Activated T-cell treated with anti-CD3 and anti-CD28 coated beads, Interleukin-2, amount 50 U/mL, for 4 hours (primary cell): ENCODE measurements around the gene MLXIP. TPM values are rescaled to one million over a fixed set of nuclear protein-coding genes. Genes with fewer than 3 reads are reported as not detected.

Experiments
- ATAC-seq, 2 donors: fragments of 200-7000 bp; cut with Tn5 transposase; one replicate each; pipeline ENCODE4 v1.10.0; 2021
- DNase-seq: peaks from one replicate; pipeline ENCODE4 v3.0.0-alpha.2; 2020
- H3K27me3 Mint-ChIP-seq: one replicate; pipeline ENCODE4 v1.8.0; 2021; ENCODE audit warnings: low read depth, mixed read lengths
- H3K36me3 Mint-ChIP-seq: one replicate; pipeline ENCODE4 v1.8.0; 2022; ENCODE audit warnings: mixed read lengths; ENCODE audit not compliant: insufficient read depth
- H3K4me1 Mint-ChIP-seq: one replicate; pipeline ENCODE4 v1.8.0; 2021; ENCODE audit warnings: low read depth, mixed read lengths
- H3K4me3 Mint-ChIP-seq: one replicate; pipeline ENCODE4 v1.8.0; 2021; ENCODE audit warnings: mild to moderate bottlenecking, moderate library complexity, mixed read lengths
- H3K9me3 Mint-ChIP-seq: one replicate; pipeline ENCODE4 v1.8.0; 2021; ENCODE audit warnings: mixed read lengths
- total RNA-seq, 3 donors: library from RNA; stranded (reverse); gene quantifications; one replicate each; pipeline ENCODE4 v1.2.1, GENCODE V29; 2021

Gene MLXIP
- total RNA-seq, 3 donors from 2014 or later: 35.9 to 42.3 (median 37.9) TPM

- no peak for ATAC-seq
- peaks cover 8% of the 10 kb centered on the region for H3K4me1 Mint-ChIP-seq
- H3K4me3 Mint-ChIP-seq: no peak overlapping the region
- no peaks in the 10 kb centered on the region for H3K9me3 Mint-ChIP-seq
- H3K27me3 Mint-ChIP-seq: no peaks in the 10 kb centered on the region
- H3K36me3 Mint-ChIP-seq: no peaks in the 10 kb centered on the region
- no peak for DNase-seq
These were observed 17.3 kb upstream of the MLXIP start for GRCh38 chr12:122061253-122061652.

- no peak for ATAC-seq
- Mint-ChIP-seq H3K4me1 (peaks cover 12% of the 10 kb centered on the region), H3K4me3 (no peak overlapping the region), H3K9me3 (no peaks in the 10 kb centered on the region), H3K27me3 (no peaks in the 10 kb centered on the region), H3K36me3 (no peaks in the 10 kb centered on the region)
- DNase-seq: no peak
These were observed 15.5 kb upstream of the MLXIP start for GRCh38 chr12:122062832-122063693.

- Mint-ChIP-seq H3K36me3 (no peaks in the 10 kb centered on the region), H3K9me3 (no peaks in the 10 kb centered on the region), H3K4me3 (no peak overlapping the region), H3K27me3 (no peaks in the 10 kb centered on the region), H3K4me1 (peaks cover 18% of the 10 kb centered on the region)
- no peak for ATAC-seq
- DNase-seq: no peak
These were observed 14.9 kb upstream of the MLXIP start for GRCh38 chr12:122063694-122064024.

GRCh38 chr12:122064025-122064777 lies 14.4 kb upstream of the MLXIP start:
- Mint-ChIP-seq H3K4me1 (peaks cover 18% of the 10 kb centered on the region), H3K36me3 (no peaks in the 10 kb centered on the region), H3K27me3 (no peaks in the 10 kb centered on the region), H3K4me3 (no peak overlapping the region), H3K9me3 (no peaks in the 10 kb centered on the region)
- peak; percentile 92 to 95 for ATAC-seq
- no peak for DNase-seq

GRCh38 chr12:122064780-122065588 lies 13.6 kb upstream of the MLXIP start:
- no peak for ATAC-seq
- no peaks in the 10 kb centered on the region for H3K36me3 Mint-ChIP-seq

GRCh38 chr12:122067548-122067947 lies 11.0 kb upstream of the MLXIP start:
- Mint-ChIP-seq H3K27me3 (no peaks in the 10 kb centered on the region), H3K4me3 (peak overlapping the region; percentile 54), H3K4me1 (peaks cover 18% of the 10 kb centered on the region), H3K36me3 (no peaks in the 10 kb centered on the region), H3K9me3 (no peaks in the 10 kb centered on the region)
- ATAC-seq (no peak), DNase-seq (no peak)

More at GRCh38 chr12:122064780-122065588, 13.6 kb upstream of the MLXIP start:
- Mint-ChIP-seq H3K4me1 (peaks cover 18% of the 10 kb centered on the region), H3K4me3 (no peak overlapping the region), H3K9me3 (no peaks in the 10 kb centered on the region), H3K27me3 (no peaks in the 10 kb centered on the region)
- DNase-seq: no peak

GRCh38 chr12:122067966-122068365 lies 10.6 kb upstream of the MLXIP start:
- ATAC-seq: peak; percentile 25 to 55
- no peak for DNase-seq
- no peaks in the 10 kb centered on the region for H3K27me3 Mint-ChIP-seq
- H3K36me3 Mint-ChIP-seq: no peaks in the 10 kb centered on the region
- peak overlapping the region; percentile 54 for H3K4me3 Mint-ChIP-seq
- H3K4me1 Mint-ChIP-seq: peaks cover 16% of the 10 kb centered on the region
- H3K9me3 Mint-ChIP-seq: no peaks in the 10 kb centered on the region

- H3K36me3 Mint-ChIP-seq: no peaks in the 10 kb centered on the region
- H3K4me1 Mint-ChIP-seq: peaks cover 14% of the 10 kb centered on the region
- no peaks in the 10 kb centered on the region for H3K27me3 Mint-ChIP-seq
- no peaks in the 10 kb centered on the region for H3K9me3 Mint-ChIP-seq
- H3K4me3 Mint-ChIP-seq: no peak overlapping the region
- no peak for ATAC-seq
- no peak for DNase-seq
These were observed 6.3 kb upstream of the MLXIP start for GRCh38 chr12:122072031-122072970.

- Mint-ChIP-seq H3K27me3 (no peaks in the 10 kb centered on the region), H3K9me3 (no peaks in the 10 kb centered on the region), H3K36me3 (no peaks in the 10 kb centered on the region), H3K4me3 (no peak overlapping the region), H3K4me1 (peaks cover 7% of the 10 kb centered on the region)
- ATAC-seq: no peak
- DNase-seq: no peak
These were observed 4.7 kb upstream of the MLXIP start for GRCh38 chr12:122073815-122074214.

- H3K36me3 Mint-ChIP-seq: peaks cover 1% of the 10 kb centered on the region
- H3K9me3 Mint-ChIP-seq: no peaks in the 10 kb centered on the region
- peaks cover 31% of the 10 kb centered on the region for H3K4me1 Mint-ChIP-seq
- H3K27me3 Mint-ChIP-seq: no peaks in the 10 kb centered on the region
- no peak for DNase-seq
- peak overlapping the region; percentile 74 for H3K4me3 Mint-ChIP-seq
- ATAC-seq: no peak
These were observed 1.6 kb upstream of the MLXIP start for GRCh38 chr12:122076743-122077495.

- Mint-ChIP-seq H3K4me1 (peaks cover 53% of the 10 kb centered on the region), H3K27me3 (no peaks in the 10 kb centered on the region), H3K36me3 (peaks cover 7% of the 10 kb centered on the region), H3K9me3 (no peaks in the 10 kb centered on the region), H3K4me3 (peak overlapping the region; percentile 94)
- DNase-seq: no peak
- peak; percentile 29 to 35 for ATAC-seq
These were observed 526 bp downstream of the MLXIP start for GRCh38 chr12:122079033-122079531.

- H3K9me3 Mint-ChIP-seq: no peaks in the 10 kb centered on the region
- H3K4me1 Mint-ChIP-seq: peaks cover 55% of the 10 kb centered on the region
- DNase-seq (no peak), ATAC-seq (no peak)
- H3K36me3 Mint-ChIP-seq: peaks cover 9% of the 10 kb centered on the region
- peak overlapping the region; percentile 94 for H3K4me3 Mint-ChIP-seq
- H3K27me3 Mint-ChIP-seq: no peaks in the 10 kb centered on the region
These were observed 1.1 kb downstream of the MLXIP start for GRCh38 chr12:122079532-122080081.
